K562 (cell line): ENCODE measurements around the gene ADCY9. TPM values are rescaled to one million over a fixed set of nuclear protein-coding genes. Genes with fewer than 3 reads are reported as not detected.
A peak's percentile ranks its signal among the peaks of the same experiment; 100 is the strongest.

Source experiments
- ATAC-seq: fragments of 200-7000 bp; cut with Tn5 transposase; 3 replicates; pipeline ENCODE4 v1.9.1; 2020; ENCODE audit warnings: moderate library complexity
- BruUV-seq: library from RNA; stranded (reverse); fragments of 400-500 nt; replicated peaks from 2 replicates; lab custom pipeline; 2021; lab: Mats Ljungman, UMichigan
- CTCF ChIA-PET: fragments of 300-600 bp; formaldehyde crosslinking; extraction: SDS; loops from one replicate; lab custom pipeline; 2021; ENCODE audit warnings: low intra/inter-chr PET ratio; lab: Yijun Ruan, JAX
- POLR2A ChIA-PET: fragments of 300-600, 350-650 bp; sonication (Branson Sonifier 250); formaldehyde crosslinking; extraction: SDS; loops from one replicate; lab custom pipeline; 2021; ENCODE audit warnings: antibody characterized with exemption, inconsistent platforms; lab: Yijun Ruan, JAX
- DNase-seq, 4 experiments: peaks; one replicate each; pipeline versions ENCODE4 v3.0.0 to v3.0.0-alpha.2; 2011 to 2018; ENCODE audit warnings: low spot score in 3 of 4, mixed read lengths in 3 of 4; ENCODE audit errors: extremely low read depth in 1 of 4
- FAIRE-seq: peaks from 2 replicates; lab custom pipeline; 2011; peaks lifted over from hg19 to GRCh38; lab: Jason Lieb, UNC
- H2AFZ ChIP-seq: 2 replicates; pipeline ENCODE4 v1.6.0; 2011; ENCODE audit warnings: low read depth, low read length, control low read depth, inconsistent platforms
- H3K27ac ChIP-seq: fragments of 200-600 bp; 3 replicates; pipeline ENCODE4 v1.8.0; 2011; ENCODE audit warnings: low read depth, mild to moderate bottlenecking, control low read depth, inconsistent platforms, low read length, moderate library complexity, mixed read lengths; ENCODE audit errors: extremely low read depth
- H3K27me3 ChIP-seq, 2 experiments: fragments of 300-600 bp in 1 of 2; 2 replicates in 1 of 2; 3 replicates in 1 of 2; pipeline versions ENCODE4 v1.6.0 to v1.8.0; 2011; ENCODE audit warnings: inconsistent platforms in 2 of 2, low read length in 2 of 2, mild to moderate bottlenecking in 1 of 2, mixed read lengths in 1 of 2, moderate library complexity in 1 of 2; ENCODE audit not compliant: control insufficient read depth in 2 of 2, insufficient read depth in 2 of 2
- H3K36me3 ChIP-seq: fragments of 300-600 bp; 3 replicates; pipeline ENCODE4 v1.8.0; 2011; ENCODE audit warnings: mild to moderate bottlenecking, low read length, inconsistent platforms; ENCODE audit not compliant: control insufficient read depth, insufficient read depth
- H3K4me1 ChIP-seq, 2 experiments: fragments of 200-600 bp in 1 of 2; replicated peaks in 1 of 2; 2 replicates in 1 of 2; 3 replicates in 1 of 2; pipeline versions ENCODE4 v1.5.1 to v1.8.0; 2011; ENCODE audit warnings: inconsistent platforms in 2 of 2, low read length in 2 of 2, mild to moderate bottlenecking in 1 of 2, mixed read lengths in 1 of 2, moderate library complexity in 1 of 2; ENCODE audit not compliant: control insufficient read depth in 2 of 2, insufficient read depth in 2 of 2
- H3K4me2 ChIP-seq: 2 replicates; pipeline ENCODE4 v1.6.1; 2011; ENCODE audit warnings: low read length, control low read depth, inconsistent platforms, mixed read lengths; ENCODE audit not compliant: insufficient read depth
- H3K4me3 ChIP-seq: fragments of 200-600 bp; sonication (generic), shearing (Covaris generic); 2 replicates; pipeline ENCODE4 v1.5.1; 2016; ENCODE audit warnings: control low read depth, inconsistent platforms
- H3K79me2 ChIP-seq: fragments of 200-600 bp; 3 replicates; pipeline ENCODE4 v1.8.0; 2011; ENCODE audit warnings: low read length, inconsistent platforms; ENCODE audit not compliant: control insufficient read depth, insufficient read depth
- H3K9ac ChIP-seq, 2 experiments: 2 replicates each; pipeline versions ENCODE4 v1.6.0 to v1.6.1; 2011; ENCODE audit warnings: low read depth in 2 of 2, low read length in 2 of 2, control low read depth in 1 of 2, inconsistent platforms in 1 of 2, mild to moderate bottlenecking in 1 of 2, mixed read lengths in 1 of 2; ENCODE audit not compliant: insufficient read depth in 1 of 2
- H3K9me1 ChIP-seq: one replicate; pipeline ENCODE4 v1.6.0; 2011; ENCODE audit warnings: inconsistent platforms, mild to moderate bottlenecking, low read length, moderate library complexity; ENCODE audit not compliant: control insufficient read depth, insufficient read depth
- H3K9me3 ChIP-seq: replicated peaks from 2 replicates; pipeline ENCODE4 v1.5.1; 2011; ENCODE audit warnings: low read depth, low read length, inconsistent platforms; ENCODE audit not compliant: control insufficient read depth, insufficient read depth
- H4K20me1 ChIP-seq: replicated peaks from 2 replicates; pipeline ENCODE4 v1.6.1; 2011; ENCODE audit warnings: low read length, inconsistent platforms, mixed read lengths; ENCODE audit not compliant: control insufficient read depth, insufficient read depth
- CHD2 ChIP-seq: IDR thresholded peaks from 2 replicates; pipeline ENCODE4 v1.6.1; 2011; ENCODE audit warnings: low read depth, low read length
- E2F6 ChIP-seq, 2 experiments: IDR thresholded peaks; 2 replicates each; pipeline ENCODE4 v1.6.1; 2011; ENCODE audit warnings: borderline replicate concordance in 1 of 2, control low read depth in 1 of 2, low read depth in 1 of 2, low read length in 1 of 2, mild to moderate bottlenecking in 1 of 2, mixed read lengths in 1 of 2, moderate library complexity in 1 of 2; ENCODE audit not compliant: insufficient read depth in 1 of 2, insufficient read length in 1 of 2, poor library complexity in 1 of 2, severe bottlenecking in 1 of 2; ENCODE audit errors: extremely low read depth in 1 of 2
- EP300 ChIP-seq: IDR thresholded peaks from 2 replicates; pipeline ENCODE4 v1.6.1; 2012; ENCODE audit warnings: low read length, improper control_type of control experiment
- FOXJ3 ChIP-seq: sonication (generic); formaldehyde crosslinking; IDR thresholded peaks from 2 replicates; pipeline ENCODE4 v1.4.0; 2020; ENCODE audit warnings: mild to moderate bottlenecking, missing genetic modification reagents
- GATAD2A ChIP-seq: fragments of 450-650 bp; IDR thresholded peaks from 2 replicates; pipeline ENCODE4 v1.6.1; 2017
- HMG20A ChIP-seq: fragments of 450-650 bp; formaldehyde crosslinking; conservative IDR thresholded peaks from 2 replicates; pipeline ENCODE4 v1.4.0; 2020; ENCODE audit warnings: mild to moderate bottlenecking, mixed read lengths
- MCM3 ChIP-seq: fragments of 450-650 bp; IDR thresholded peaks from 2 replicates; pipeline ENCODE4 v1.6.1; 2016
- MTA2 ChIP-seq: fragments of 450-650 bp; IDR thresholded peaks from 2 replicates; pipeline ENCODE4 v1.6.1; 2016; ENCODE audit warnings: low read depth
- MYBL2 ChIP-seq, 2 experiments: fragments of 450-650 bp in 1 of 2; sonication (generic) in 1 of 2; formaldehyde crosslinking in 1 of 2; IDR thresholded peaks; 2 replicates each; pipeline versions ENCODE4 v1.6.1 to v1.8.1; 2017 to 2022; ENCODE audit warnings: borderline replicate concordance in 1 of 2, inconsistent platforms in 1 of 2, low read depth in 1 of 2, mild to moderate bottlenecking in 1 of 2, missing genetic modification reagents in 1 of 2, moderate library complexity in 1 of 2
- NCOA2 ChIP-seq, 2 experiments: fragments of 450-650 bp; IDR thresholded peaks; 2 replicates each; pipeline ENCODE4 v1.6.1; 2018; ENCODE audit warnings: mild to moderate bottlenecking in 2 of 2, moderate library complexity in 1 of 2; ENCODE audit not compliant: partially characterized antibody in 2 of 2
- PCBP1 ChIP-seq: fragments of 200-400 bp; formaldehyde crosslinking; IDR thresholded peaks from 2 replicates; pipeline ENCODE4 v1.6.1; 2018; ENCODE audit warnings: mild to moderate bottlenecking, low read depth, low read length; ENCODE audit not compliant: poor library complexity, severe bottlenecking
- PCBP2 ChIP-seq: fragments of 200-400 bp; formaldehyde crosslinking; IDR thresholded peaks from 2 replicates; pipeline ENCODE4 v1.6.1; 2018; ENCODE audit warnings: low read length, low read depth, mild to moderate bottlenecking, moderate library complexity; ENCODE audit not compliant: poor library complexity, severe bottlenecking
- SNRNP70 ChIP-seq: fragments of 200-400 bp; formaldehyde crosslinking; optimal IDR thresholded peaks from 2 replicates; pipeline ENCODE3; 2017; ENCODE audit warnings: low read depth, low read length
- ZC3H4 ChIP-seq: sonication (generic); formaldehyde crosslinking; IDR thresholded peaks from 2 replicates; pipeline ENCODE4 v1.9.0; 2021; ENCODE audit warnings: missing genetic modification reagents, borderline replicate concordance
- ZNF184 ChIP-seq: sonication (generic); formaldehyde crosslinking; IDR thresholded peaks from 2 replicates; pipeline ENCODE4 v1.5.0; 2020; ENCODE audit warnings: missing genetic modification reagents
- ZNF224 ChIP-seq: sonication (generic); formaldehyde crosslinking; IDR thresholded peaks from 2 replicates; pipeline ENCODE4 v1.8.0; 2022; ENCODE audit warnings: mild to moderate bottlenecking, missing genetic modification reagents
- ZNF24 ChIP-seq: fragments of 450-650 bp; IDR thresholded peaks from 2 replicates; pipeline ENCODE4 v1.6.1; 2016
- ZNF280B ChIP-seq: fragments of 250-450 bp; sonication (Bioruptor Pico); IDR thresholded peaks from 2 replicates; pipeline ENCODE4 v1.5.1; 2021; ENCODE audit warnings: mild to moderate bottlenecking
- WGBS: fragments of 100-300 bp; shearing (Covaris generic); methylation state at CpG from one replicate; pipeline ENCODE4 v1.1.6; 2016; ENCODE audit warnings: low coverage, mixed read lengths; ENCODE audit not compliant: insufficient coverage; ENCODE audit errors: missing lambda C conversion rate; 5-methylcytosine and 5-hydroxymethylcytosine counted together
- in situ Hi-C: fragments of 300-500 bp; cut with MboI; formaldehyde crosslinking; loops from 4 replicates; pipeline ENCODE4 v1.15.0; 2018; ENCODE audit warnings: inconsistent platforms, mixed read lengths
- intact Hi-C: fragments of 100-400 bp; cut with micrococcal nuclease; formaldehyde crosslinking; loops from 2 replicates; pipeline ENCODE4 v1.14.2; 2022
- polyA plus RNA-seq, 8 experiments: library from polyadenylated mRNA; depleted of rRNA in 4 of 8; stranded (reverse) in 5 of 8; unstranded in 3 of 8; fragments of >200 nt; fragmentation: Nextera tagmentation in 2 of 8; fragmentation: Illumina TruSeq in 1 of 8; extraction: Ambion mirVana in 2 of 8; extraction: Trizol in 1 of 8; gene quantifications; 2 replicates each; pipeline versions ENCODE4 v1.2.1 to v1.2.3, GENCODE V29; 2011 to 2014; ENCODE audit warnings: inconsistent platforms in 1 of 8, missing spikeins in 1 of 8
- total RNA-seq, 7 experiments: library from RNA; depleted of rRNA in 6 of 7; stranded (reverse); fragments of >200 nt in 6 of 7; fragmentation: Illumina TruSeq in 2 of 7; extraction: Trizol in 2 of 7; gene quantifications; 2 replicates each; pipeline versions ENCODE4 v1.2.1 to v1.2.3, GENCODE V29; 2011 to 2021; ENCODE audit warnings: low replicate concordance in 1 of 7

ADCY9 gene
- total and polyA plus RNA-seq, 9 of the 15 experiments (the other 6 are each of a cell fraction or from before 2014, with no cell fraction given) = 0.03 to 0.29 (median 0.17) TPM

- H4K20me1 ChIP-seq = no peaks in the 10 kb centered on the region
- POLR2A ChIA-PET = interaction anchor here (0.6 to 1.1 kb wide), 2 partner anchors 14 to 23 kb away, joined by 3 to 4 read pairs; no protein-coding TSS in a partner anchor
- DNase-seq (peak; percentile 38 to 51 (median 44)), FAIRE-seq (no peak), ATAC-seq (peak; percentile 59; the same call in 2 of the 3 replicates)
- H3K9me3 ChIP-seq = no peaks in the 10 kb centered on the region
- H3K79me2 ChIP-seq = no peaks in the 10 kb centered on the region
- CTCF ChIA-PET = no interaction called here
- H3K27me3 ChIP-seq = peaks cover 40 to 57% of the 10 kb centered on the region in 2 experiments
- 41% methylated on average over 28 of the region's 75 CpGs for WGBS
- no peak overlapping the region for H3K4me3 ChIP-seq
- BruUV-seq = no TSS peak
- peak overlapping the region in 1 of 2 experiments; percentile 48; a peak in 1 of 4 replicates for H3K9ac ChIP-seq
- H3K36me3 ChIP-seq = no peaks in the 10 kb centered on the region
- H3K4me2 ChIP-seq = no peak overlapping the region
- H3K9me1 ChIP-seq = no peaks in the 10 kb centered on the region
- intact Hi-C loops = no loop called here
- no peak overlapping the region for H3K27ac ChIP-seq
- in situ Hi-C loops = no loop called here
- no peak overlapping the region for H2AFZ ChIP-seq
- H3K4me1 ChIP-seq = peaks cover 0 to 23% of the 10 kb centered on the region in 2 experiments; a peak in 3 of 5 replicates
- TF ChIP-seq HMG20A (CRISPR knock-in tag) (no peak), MYBL2 (IDR thresholded peaks at IDR 0.05; ENCODE audit: low read depth) (no peak), MYBL2 (CRISPR knock-in tag; IDR thresholded peaks at IDR 0.05; ENCODE audit: borderline replicate concordance) (no peak), PCBP2 (no peak), ZNF24 (no peak), MCM3 (no peak), ZNF280B (CRISPR knock-in tag) (no peak), NCOA2 (IDR thresholded peaks at IDR 0.05; ENCODE audit: partially characterized antibody in 2 of 2) (no peak), E2F6 (IDR thresholded peaks at IDR 0.05; ENCODE audit: borderline replicate concordance in 1 of 2, extremely low read depth in 1 of 2, insufficient read depth in 1 of 2, insufficient read length in 1 of 2, low read depth in 1 of 2, low read length in 1 of 2, poor library complexity in 1 of 2, severe bottlenecking in 1 of 2) (peak in 1 of 2 experiments; percentile 5), PCBP1 (no peak), ZC3H4 (CRISPR knock-in tag) (no peak), ZNF184 (CRISPR knock-in tag) (no peak), SNRNP70 (no peak), ZNF224 (CRISPR knock-in tag) (no peak), GATAD2A (no peak), FOXJ3 (CRISPR knock-in tag) (no peak), CHD2 (no peak), MTA2 (no peak), EP300 (no peak)
Observed at GRCh38 chr16:4115209-4115948, 863 bp downstream of the ADCY9 start.
